GM19043 (cell line): ENCODE measurements around the gene CEP350.

Source experiments
- ATAC-seq: cut with Tn5 transposase; IDR thresholded peaks from one replicate; pipeline ENCODE4 v1.9.1; 2021; ENCODE audit warnings: low read depth; ENCODE audit not compliant: unreplicated experiment

The CEP350 gene

GRCh38 chr1:180053594-180054567 lies 99.3 kb downstream of the CEP350 start:
- ATAC-seq = no peak

GRCh38 chr1:180057883-180058396 lies 103.3 kb downstream of the CEP350 start:
- no peak for ATAC-seq

DNA sequence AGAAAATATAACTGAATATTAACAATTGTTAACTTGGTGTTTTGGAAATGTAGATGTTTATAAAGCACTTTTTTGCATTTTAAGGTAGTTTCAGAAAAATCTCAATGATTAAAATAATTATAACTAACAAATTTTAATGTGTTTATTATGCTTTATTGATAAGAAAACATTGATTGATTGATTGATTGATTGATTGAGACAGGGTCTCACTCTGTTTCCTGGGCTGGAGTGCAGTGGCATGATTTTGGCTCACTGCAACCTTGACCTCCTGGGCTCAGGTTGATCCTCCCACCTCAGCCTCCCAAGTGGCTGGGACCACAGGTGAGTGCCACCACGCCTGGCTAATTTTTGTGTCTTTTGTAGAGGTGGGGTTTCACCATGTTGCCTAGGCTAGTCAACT lies 106.4 kb downstream of the CEP350 start:
- no peak for ATAC-seq

GRCh38 chr1:180062452-180062971 lies 107.9 kb downstream of the CEP350 start:
- no peak for ATAC-seq

DNA sequence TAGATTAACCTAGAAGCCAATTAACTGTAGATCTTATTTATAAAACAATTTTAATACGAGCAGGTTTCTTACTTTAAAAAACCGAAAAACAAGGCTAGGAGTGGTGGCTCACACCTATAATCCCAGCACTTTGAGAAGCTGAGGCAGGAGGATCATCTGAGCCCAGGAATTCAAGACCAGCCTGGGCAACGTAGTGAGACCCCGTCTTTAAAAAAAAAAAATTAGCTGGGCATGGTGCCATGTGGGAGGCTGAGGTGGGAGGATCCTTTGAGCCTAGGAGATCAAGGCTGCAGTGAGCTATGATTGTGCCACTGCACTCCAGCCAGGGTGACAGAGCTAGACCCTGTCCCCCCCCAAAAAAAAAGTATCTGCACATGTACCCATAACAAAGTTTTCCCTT lies 110.8 kb downstream of the CEP350 start:
- no peak for ATAC-seq

- ATAC-seq = no peak
These were observed 111.5 kb downstream of the CEP350 start for GRCh38 chr1:180066150-180066549.

DNA sequence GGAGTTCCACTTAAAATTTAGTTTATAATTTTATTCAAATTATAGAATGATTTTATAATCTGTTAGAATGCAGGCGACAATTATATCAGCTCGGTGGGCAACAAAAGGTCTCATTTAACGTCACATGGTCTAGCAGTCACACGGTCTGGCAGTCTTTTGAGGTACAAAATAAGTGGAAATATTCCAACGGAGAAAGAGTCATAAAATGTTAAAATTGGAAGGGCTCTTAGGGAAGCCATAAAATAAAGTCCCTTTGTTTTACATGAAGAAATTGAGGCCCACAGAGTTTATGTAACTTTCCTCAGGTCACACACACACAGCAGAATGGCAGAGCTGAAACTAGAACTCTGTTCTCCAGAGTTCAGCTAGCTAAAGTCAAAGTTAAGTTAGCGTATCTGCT lies 115.7 kb downstream of the CEP350 start:
- ATAC-seq = no peak

DNA sequence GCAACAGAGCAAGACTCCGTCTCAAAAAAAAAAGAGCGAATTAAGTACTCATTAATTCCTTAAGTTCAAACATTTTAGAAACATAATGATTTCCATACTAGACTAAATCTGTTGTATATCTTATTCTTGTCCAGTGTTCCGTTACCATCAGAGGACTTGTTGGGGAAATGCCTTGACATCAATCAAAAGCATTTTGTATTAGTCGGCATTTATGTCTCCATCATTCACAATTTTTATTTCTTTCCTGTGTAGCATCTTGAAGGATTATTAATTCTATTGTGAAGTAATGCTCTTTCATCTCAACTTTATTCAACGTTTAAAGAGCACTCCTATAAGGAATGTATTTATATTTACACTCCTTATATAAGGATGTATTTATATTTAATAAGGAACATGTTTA lies 117.1 kb downstream of the CEP350 start:
- ATAC-seq = no peak

- no peak for ATAC-seq
These were observed 125.8 kb downstream of the CEP350 start for GRCh38 chr1:180080439-180080838.

GRCh38 chr1:180081474-180081873 lies 126.9 kb downstream of the CEP350 start:
- ATAC-seq = no peak

- ATAC-seq = no peak
These were observed 128.6 kb downstream of the CEP350 start for GRCh38 chr1:180083164-180083563.

DNA sequence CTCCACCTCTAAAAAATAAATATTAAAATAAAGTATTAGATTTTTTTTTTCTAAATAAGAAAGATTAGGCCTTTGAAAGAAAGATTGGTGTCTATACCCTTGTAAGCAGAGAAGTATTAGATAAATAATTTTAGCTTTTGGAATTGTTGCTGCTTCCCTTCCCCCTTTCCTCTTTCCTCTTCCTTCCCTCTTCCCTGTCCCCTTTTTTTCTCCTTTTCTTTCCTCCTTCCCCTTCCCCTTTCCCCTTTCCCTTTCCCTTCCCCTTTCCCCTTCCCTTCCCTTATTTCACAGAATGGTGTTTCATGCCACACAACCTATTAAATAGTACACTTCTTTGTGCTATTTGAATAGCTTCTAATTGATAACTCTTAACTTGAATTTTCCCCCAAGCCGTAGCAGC lies 130.3 kb downstream of the CEP350 start:
- no peak for ATAC-seq

- ATAC-seq = no peak
These were observed 130.7 kb downstream of the CEP350 start for GRCh38 chr1:180085331-180085730.

DNA sequence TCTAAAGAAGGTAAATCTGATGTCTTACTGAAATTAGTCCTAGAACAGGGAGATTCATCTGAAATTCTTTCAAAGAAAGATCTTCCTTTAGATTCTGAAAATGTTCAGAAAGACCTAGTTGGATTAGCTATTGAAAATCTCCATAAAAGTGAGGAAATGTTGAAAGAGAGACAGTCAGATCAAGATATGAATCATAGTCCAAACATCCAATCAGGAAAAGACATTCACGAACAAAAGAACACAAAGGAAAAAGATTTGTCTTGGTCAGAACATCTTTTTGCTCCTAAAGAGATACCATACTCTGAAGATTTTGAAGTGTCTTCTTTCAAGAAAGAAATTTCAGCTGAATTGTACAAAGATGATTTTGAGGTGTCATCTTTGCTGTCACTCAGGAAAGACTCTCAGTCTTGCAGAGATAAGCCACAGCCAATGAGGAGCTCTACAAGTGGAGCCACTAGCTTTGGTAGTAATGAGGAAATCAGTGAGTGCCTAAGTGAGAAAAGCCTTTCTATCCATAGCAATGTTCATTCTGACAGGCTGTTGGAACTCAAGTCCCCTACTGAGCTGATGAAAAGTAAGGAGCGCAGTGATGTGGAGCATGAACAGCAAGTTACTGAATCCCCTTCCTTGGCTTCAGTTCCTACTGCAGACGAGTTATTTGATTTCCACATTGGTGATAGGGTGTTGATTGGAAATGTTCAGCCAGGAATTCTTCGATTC lies 138.5 kb downstream of the CEP350 start:
- no peak for ATAC-seq

DNA sequence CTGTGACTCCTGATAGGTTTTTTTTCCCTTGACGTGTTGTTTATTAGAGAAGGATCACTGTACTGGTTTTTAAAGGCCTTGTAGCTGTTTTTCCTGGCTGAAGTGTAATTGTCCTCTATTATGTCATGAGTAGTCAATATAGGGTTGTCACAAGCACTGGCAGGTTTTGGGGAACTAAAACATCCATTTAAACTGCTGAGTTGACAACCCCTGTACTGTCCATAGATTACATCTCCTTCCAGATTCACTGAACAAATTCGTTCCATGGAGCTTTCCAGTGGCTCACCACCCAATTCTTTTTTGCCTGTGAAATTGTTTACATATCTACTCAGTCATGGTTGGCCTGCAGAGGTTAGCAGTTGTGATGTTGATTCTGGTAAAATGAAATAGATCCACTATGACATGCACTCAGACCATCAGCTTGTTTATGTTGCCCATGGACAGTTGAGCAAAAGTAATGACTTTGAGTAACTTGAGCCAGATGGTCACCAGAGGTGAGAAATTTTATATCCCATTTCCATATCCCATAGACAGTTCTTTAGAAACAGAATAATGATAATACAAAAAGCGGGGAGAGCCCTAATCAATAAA lies 140.2 kb downstream of the CEP350 start:
- ATAC-seq = no peak

GRCh38 chr1:180096584-180097325 lies 142.1 kb downstream of the CEP350 start:
- ATAC-seq = no peak

- no peak for ATAC-seq
These were observed 142.7 kb downstream of the CEP350 start for GRCh38 chr1:180097326-180097605.

- ATAC-seq = no peak
These were observed 146.8 kb downstream of the CEP350 start for GRCh38 chr1:180101411-180101810.

DNA sequence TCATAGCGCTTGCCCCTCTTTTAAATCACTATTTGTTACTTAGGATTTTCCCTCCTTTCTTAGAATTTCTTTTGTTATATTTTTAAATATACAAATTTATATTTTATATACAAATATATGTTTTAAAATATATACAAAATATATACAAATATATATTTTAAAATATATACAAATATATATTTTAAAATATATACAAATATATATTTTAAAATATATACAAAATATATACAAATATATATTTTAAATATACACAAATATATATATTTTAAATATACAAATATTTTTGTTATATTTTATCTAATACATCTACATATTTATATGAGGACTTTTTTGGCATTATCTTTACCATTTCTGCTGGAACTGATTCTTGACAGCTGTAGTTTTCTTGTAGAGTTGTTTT lies 149.2 kb downstream of the CEP350 start:
- no peak for ATAC-seq

DNA sequence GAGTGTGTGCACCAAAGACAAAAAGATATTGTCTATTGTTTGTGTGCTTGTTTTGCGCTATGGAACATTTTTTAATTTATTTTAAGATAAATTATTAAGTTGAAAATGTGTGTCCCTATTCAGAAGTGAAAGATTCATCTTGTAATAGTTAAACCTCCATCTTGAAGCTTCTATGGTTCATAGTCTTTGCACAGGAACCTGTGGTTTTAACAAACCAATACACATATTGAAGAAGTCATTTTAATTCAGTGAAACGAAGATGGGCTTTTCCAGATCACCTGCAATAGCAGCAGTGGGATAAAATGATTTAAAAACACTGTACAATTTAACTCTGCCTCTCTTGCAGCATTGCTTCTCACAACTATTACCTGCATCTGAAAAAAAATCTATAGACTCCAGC lies 157.5 kb downstream of the CEP350 start:
- no peak for ATAC-seq
